Loucy (cell line): Measurements from ENCODE around the gene ICE1.
A peak's percentile ranks its signal among the peaks of the same experiment; 100 is the strongest.

ENCODE experiments used
- H2AFZ ChIP-seq: fragments of 200-600 bp; sonication (generic); 2 replicates; pipeline ENCODE4 v1.6.0; 2016; ENCODE audit warnings: antibody characterized with exemption, mild to moderate bottlenecking, low read length, moderate library complexity
- H3F3A ChIP-seq: fragments of 200-600 bp; 2 replicates; pipeline ENCODE4 v1.6.0; 2016; ENCODE audit warnings: antibody characterized with exemption, low read depth, mild to moderate bottlenecking
- H3K27me3 ChIP-seq: fragments of 200-600 bp; sonication (generic); 2 replicates; pipeline ENCODE4 v1.6.1; 2014; ENCODE audit warnings: low read length, mild to moderate bottlenecking; ENCODE audit not compliant: insufficient read depth, poor library complexity, severe bottlenecking
- H3K36me3 ChIP-seq: fragments of 200-600 bp; sonication (generic); 2 replicates; pipeline ENCODE4 v1.6.1; 2016; ENCODE audit warnings: low read length; ENCODE audit not compliant: insufficient read depth
- H3K4me1 ChIP-seq: fragments of 200-600 bp; sonication (generic); 2 replicates; pipeline ENCODE4 v1.5.1; 2014; ENCODE audit warnings: low read length, mild to moderate bottlenecking; ENCODE audit not compliant: insufficient read depth, poor library complexity, severe bottlenecking
- H3K4me2 ChIP-seq: fragments of 200-600 bp; sonication (generic); 2 replicates; pipeline ENCODE4 v1.6.0; 2014; ENCODE audit warnings: antibody characterized with exemption, low read length, low read depth, mild to moderate bottlenecking; ENCODE audit not compliant: poor library complexity, severe bottlenecking
- H3K4me3 ChIP-seq: fragments of 200-600 bp; sonication (generic); 2 replicates; pipeline ENCODE4 v1.5.1; 2014; ENCODE audit warnings: low read length, mild to moderate bottlenecking, mixed read lengths; ENCODE audit not compliant: poor library complexity, severe bottlenecking
- H3K79me2 ChIP-seq: fragments of 200-600 bp; sonication (generic); 2 replicates; pipeline ENCODE4 v1.6.1; 2014; ENCODE audit warnings: low read length; ENCODE audit not compliant: insufficient read depth
- H3K9ac ChIP-seq: fragments of 200-600 bp; sonication (generic); 2 replicates; pipeline ENCODE4 v1.6.0; 2014; ENCODE audit warnings: mild to moderate bottlenecking, low read depth, low read length, moderate library complexity; ENCODE audit not compliant: poor library complexity, severe bottlenecking
- H3K9me2 ChIP-seq: fragments of 200-600 bp; sonication (generic); replicated peaks from 2 replicates; pipeline ENCODE4 v1.6.1; 2016; ENCODE audit warnings: low read depth, low read length, mixed read lengths
- H3K9me3 ChIP-seq: fragments of 200-600 bp; sonication (generic); 2 replicates; pipeline ENCODE4 v1.6.1; 2014; ENCODE audit warnings: mild to moderate bottlenecking, antibody characterized with exemption, low read length, low read depth; ENCODE audit not compliant: insufficient read depth
- H4K20me1 ChIP-seq: fragments of 200-600 bp; sonication (generic); 2 replicates; pipeline ENCODE4 v1.6.0; 2014; ENCODE audit warnings: antibody characterized with exemption, low read length, mild to moderate bottlenecking; ENCODE audit not compliant: insufficient read depth, poor library complexity, severe bottlenecking
- EZH2phosphoT487 ChIP-seq: fragments of 200-600 bp; IDR thresholded peaks from 2 replicates; pipeline ENCODE4 v1.6.1; 2018; ENCODE audit warnings: antibody characterized with exemption, mild to moderate bottlenecking, moderate library complexity, borderline replicate concordance
- TF ChIP-seq, protein P1 (sequence below): fragments of 200-600 bp; sonication (generic); conservative IDR thresholded peaks from 2 replicates; pipeline ENCODE4 v1.5.1; 2014; ENCODE audit warnings: mild to moderate bottlenecking, antibody characterized with exemption, low read length

ICE1 gene, protein sequence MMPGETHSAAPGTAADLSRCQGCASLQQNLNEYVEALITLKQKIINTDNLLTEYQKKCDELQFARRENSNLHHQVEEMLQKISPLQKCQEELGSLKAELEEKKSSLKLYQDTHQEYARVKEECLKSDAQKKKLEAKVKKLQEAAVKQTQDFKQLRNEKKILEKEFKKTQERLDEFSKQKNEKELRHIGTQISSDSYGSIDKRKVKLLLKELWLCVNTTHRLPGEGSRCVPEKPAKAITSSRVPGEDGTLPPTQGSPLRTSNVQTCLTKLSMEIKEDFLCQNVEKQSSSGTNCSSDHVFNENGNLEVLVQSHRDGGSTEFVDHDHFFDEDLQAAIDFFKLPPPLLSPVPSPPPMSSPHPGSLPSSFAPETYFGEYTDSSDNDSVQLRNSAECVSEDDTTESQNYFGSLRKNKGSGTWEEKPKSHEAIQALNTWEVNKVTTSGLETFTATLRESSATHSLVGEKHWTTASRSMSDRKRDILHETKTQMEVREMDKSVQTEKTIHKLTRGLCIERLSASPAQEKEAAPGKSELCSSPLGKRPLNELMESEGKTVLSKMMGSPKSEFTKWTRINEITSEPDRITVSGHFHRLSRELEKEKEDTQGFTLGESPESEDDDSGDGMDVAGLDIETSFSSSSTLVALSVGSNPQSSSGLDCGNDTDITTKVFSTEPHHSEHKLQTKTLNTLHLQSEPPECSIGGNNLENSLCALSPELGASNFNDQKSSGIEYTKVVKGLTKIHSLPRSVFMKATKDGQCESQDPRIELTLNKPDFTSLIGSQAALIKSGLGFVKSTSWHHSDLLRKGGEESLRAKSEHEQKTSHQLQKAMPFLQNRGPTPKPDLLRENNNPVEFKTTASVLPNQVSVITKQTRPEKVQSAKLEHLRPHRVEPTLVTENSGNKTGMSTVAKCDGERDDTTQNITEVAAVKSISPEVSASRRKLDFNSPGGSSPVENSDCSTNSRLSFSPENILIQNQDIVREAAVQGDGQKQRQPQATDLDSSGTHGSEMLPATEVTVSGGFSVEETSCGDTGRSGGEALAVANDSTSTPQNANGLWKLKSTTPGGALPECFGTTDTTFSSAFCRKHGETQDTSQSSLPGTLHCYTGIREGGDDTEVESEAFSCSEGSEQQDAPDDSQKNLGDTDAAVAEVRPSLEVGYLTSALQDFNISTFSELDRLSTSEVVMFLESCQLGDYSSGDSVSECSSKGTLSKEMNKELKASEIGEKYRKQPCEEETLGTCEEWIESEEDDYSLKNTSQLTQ (N-terminal part only)

DNA sequence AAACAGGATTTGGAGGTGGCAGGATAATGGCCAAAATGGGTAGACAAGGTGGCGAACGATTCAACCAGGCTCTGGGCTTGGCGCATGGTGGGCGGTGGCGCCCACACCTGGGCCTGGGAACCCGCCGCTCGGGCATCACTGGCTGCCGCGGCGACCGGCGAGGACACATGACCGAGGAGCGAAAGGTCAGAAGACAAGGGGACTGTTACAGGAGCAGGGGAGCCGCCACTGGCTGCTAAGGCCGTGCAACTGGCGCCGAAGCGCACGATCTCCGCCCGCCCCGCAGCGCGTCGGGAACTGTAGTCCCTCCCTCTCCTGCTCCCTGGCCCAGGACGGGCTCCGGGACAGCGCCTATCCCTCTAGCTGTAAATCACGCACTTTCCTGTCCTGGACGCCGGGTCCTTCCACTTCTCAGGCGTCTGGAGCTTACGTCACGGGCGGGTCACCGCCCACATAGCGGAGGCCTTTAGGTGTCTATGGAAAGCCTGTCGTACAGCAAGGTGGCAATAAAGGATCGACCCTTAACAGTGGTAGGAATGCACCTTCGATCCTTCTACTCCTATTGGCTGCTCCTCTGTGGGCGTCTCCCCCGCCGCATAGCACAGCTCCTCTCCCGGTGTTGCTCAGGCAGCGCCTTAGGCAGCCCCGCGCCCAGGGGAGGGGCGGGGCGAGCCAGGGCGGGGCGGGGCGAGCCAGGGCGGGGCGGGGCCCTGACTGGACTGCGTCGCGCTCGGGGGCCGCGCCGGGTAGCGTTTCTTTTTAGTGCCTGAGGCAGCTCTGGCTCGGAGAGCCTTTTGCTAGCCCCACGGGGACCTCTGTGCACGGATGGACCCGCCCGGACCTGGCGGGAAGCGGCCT, at the start of gene ICE1:
TSS of gene ICE1 (plus strand) at position 717 of the 858 bp plus-strand sequence. CDS start 239 bp downstream, outside the sequence.
- Histone ChIP-seq H3K36me3 (no peaks in the 10 kb centered on the region), H3F3A (no peaks in the 10 kb centered on the region), H3K27me3 (no peaks in the 10 kb centered on the region), H2AFZ (peak within 1 kb of the TSS; percentile 99), H3K4me3 (peak within 1 kb of the TSS; percentile 95), H3K9ac (peak within 1 kb of the TSS; percentile 82), H3K9me3 (no peaks in the 10 kb centered on the region), H3K4me2 (peak within 1 kb of the TSS; percentile 97), H4K20me1 (peaks cover 31% of the 10 kb centered on the region), H3K4me1 (peaks cover 58% of the 10 kb centered on the region), H3K9me2 (no peaks in the 10 kb centered on the region), H3K79me2 (peaks cover 46% of the 10 kb centered on the region)
- TF ChIP-seq, protein P1, sequence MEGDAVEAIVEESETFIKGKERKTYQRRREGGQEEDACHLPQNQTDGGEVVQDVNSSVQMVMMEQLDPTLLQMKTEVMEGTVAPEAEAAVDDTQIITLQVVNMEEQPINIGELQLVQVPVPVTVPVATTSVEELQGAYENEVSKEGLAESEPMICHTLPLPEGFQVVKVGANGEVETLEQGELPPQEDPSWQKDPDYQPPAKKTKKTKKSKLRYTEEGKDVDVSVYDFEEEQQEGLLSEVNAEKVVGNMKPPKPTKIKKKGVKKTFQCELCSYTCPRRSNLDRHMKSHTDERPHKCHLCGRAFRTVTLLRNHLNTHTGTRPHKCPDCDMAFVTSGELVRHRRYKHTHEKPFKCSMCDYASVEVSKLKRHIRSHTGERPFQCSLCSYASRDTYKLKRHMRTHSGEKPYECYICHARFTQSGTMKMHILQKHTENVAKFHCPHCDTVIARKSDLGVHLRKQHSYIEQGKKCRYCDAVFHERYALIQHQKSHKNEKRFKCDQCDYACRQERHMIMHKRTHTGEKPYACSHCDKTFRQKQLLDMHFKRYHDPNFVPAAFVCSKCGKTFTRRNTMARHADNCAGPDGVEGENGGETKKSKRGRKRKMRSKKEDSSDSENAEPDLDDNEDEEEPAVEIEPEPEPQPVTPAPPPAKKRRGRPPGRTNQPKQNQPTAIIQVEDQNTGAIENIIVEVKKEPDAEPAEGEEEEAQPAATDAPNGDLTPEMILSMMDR: no peak

DNA sequence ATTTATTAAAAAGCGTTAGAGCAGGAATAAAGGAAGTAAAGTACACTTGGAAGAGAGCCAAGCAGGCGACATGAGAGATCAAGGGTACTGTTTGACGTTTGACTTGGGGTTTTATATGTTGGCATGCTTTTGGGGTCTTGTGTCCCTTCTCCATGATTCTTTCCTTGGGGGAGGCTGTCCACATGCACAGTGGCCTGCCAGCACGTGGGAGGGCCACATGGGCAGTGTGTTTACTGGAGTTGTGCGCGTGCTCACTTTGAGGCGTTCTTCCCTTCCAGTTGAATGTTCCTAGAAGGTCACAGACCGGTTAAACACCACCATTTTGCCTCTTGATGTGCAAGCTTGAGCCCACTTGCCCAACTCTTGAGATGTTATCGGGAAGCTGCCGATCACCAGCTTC, 49.5 kb upstream of the ICE1 start:
- no peaks in the 10 kb centered on the region for H4K20me1 ChIP-seq
- H3K4me3 ChIP-seq: no peak overlapping the region
- H3K4me1 ChIP-seq: no peaks in the 10 kb centered on the region
- H3F3A ChIP-seq: no peaks in the 10 kb centered on the region
- TF ChIP-seq EZH2phosphoT487: no peak
- TF ChIP-seq, protein P1: no peak
- no peaks in the 10 kb centered on the region for H3K27me3 ChIP-seq
- no peak overlapping the region for H2AFZ ChIP-seq
- H3K79me2 ChIP-seq: no peaks in the 10 kb centered on the region
- no peaks in the 10 kb centered on the region for H3K9me2 ChIP-seq
- H3K9me3 ChIP-seq: no peaks in the 10 kb centered on the region
- H3K4me2 ChIP-seq: no peak overlapping the region
- H3K36me3 ChIP-seq: no peaks in the 10 kb centered on the region
- H3K9ac ChIP-seq: no peak overlapping the region
